ENCODE measurements around the gene CLTC. TPM values are rescaled to one million over a fixed set of nuclear protein-coding genes. Genes with fewer than 3 reads are reported as not detected.

The CLTC gene
- total and polyA plus RNA-seq, 8 donors = 25.7 to 118 (median 60.7) TPM

DNA sequence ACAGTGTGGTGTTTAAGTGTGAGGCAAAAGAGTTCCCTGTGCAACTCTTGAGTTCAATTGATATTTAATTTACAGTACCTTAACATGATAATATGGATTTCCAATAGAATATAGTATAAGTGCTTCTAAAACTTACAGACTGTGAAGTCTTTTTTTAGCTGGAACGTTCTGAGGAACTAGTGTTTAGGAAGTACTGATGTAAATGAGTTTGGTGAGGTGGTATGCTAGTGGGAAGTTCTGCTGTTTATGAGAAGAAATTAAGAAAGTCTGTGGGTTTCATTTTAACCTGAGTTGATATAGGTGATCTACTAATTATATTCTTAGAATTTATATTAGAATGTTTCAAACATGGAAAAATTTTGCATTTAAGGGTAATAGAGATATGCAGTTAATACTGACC, 55.5 kb downstream of the CLTC start:
- Histone ChIP-seq H3K36me3 (peaks cover 0 to 56% (median 28%) of the 10 kb centered on the region in 3 donors), H3K4me3 (no peak overlapping the region), H3K27me3 (no peaks in the 10 kb centered on the region), H3K27ac (no peak overlapping the region), H3K4me1 (no peaks in the 10 kb centered on the region), H3K9me3 (no peaks in the 10 kb centered on the region)
- ATAC-seq = no peak
- TF ChIP-seq, protein P1, sequence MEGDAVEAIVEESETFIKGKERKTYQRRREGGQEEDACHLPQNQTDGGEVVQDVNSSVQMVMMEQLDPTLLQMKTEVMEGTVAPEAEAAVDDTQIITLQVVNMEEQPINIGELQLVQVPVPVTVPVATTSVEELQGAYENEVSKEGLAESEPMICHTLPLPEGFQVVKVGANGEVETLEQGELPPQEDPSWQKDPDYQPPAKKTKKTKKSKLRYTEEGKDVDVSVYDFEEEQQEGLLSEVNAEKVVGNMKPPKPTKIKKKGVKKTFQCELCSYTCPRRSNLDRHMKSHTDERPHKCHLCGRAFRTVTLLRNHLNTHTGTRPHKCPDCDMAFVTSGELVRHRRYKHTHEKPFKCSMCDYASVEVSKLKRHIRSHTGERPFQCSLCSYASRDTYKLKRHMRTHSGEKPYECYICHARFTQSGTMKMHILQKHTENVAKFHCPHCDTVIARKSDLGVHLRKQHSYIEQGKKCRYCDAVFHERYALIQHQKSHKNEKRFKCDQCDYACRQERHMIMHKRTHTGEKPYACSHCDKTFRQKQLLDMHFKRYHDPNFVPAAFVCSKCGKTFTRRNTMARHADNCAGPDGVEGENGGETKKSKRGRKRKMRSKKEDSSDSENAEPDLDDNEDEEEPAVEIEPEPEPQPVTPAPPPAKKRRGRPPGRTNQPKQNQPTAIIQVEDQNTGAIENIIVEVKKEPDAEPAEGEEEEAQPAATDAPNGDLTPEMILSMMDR (IDR thresholded peaks at IDR 0.05) = no peak
- no peak for FAIRE-seq
- 61 to 65% methylated on average over 1 of the region's 1 CpG for WGBS, 2 donors
- intact Hi-C loops (cut with DNase I) = no loop called here
- no peak for DNase-seq

DNA sequence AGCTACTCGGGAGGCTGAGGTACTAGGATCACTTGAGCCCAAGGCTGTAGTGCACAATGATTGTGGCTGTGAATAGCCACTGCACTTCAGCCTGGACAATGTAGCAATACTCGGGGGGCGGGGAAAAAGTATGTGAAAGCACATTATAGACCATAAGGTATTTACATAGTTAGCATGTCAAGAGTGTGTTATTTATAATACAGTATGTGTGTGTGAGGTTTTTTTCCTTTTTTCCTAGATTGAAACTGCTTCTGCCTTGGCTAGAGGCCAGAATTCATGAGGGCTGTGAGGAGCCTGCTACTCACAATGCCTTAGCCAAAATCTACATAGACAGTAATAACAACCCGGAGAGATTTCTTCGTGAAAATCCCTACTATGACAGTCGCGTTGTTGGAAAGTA, 57.0 kb downstream of the CLTC start:
- H3K27ac ChIP-seq = no peak overlapping the region
- FAIRE-seq (no peak), ATAC-seq (no peak), DNase-seq (no peak)
- H3K4me1 ChIP-seq = no peaks in the 10 kb centered on the region
- H3K9me3 ChIP-seq = no peaks in the 10 kb centered on the region
- no peaks in the 10 kb centered on the region for H3K27me3 ChIP-seq
- 81 to 88% methylated on average over 7 of the region's 7 CpGs for WGBS, 2 donors
- H3K4me3 ChIP-seq = no peak overlapping the region
- peaks cover 2 to 64% (median 31%) of the 10 kb centered on the region in 3 donors for H3K36me3 ChIP-seq
- intact Hi-C loops (cut with DNase I) = no loop called here
- TF ChIP-seq, protein P1 (IDR thresholded peaks at IDR 0.05) = no peak

DNA sequence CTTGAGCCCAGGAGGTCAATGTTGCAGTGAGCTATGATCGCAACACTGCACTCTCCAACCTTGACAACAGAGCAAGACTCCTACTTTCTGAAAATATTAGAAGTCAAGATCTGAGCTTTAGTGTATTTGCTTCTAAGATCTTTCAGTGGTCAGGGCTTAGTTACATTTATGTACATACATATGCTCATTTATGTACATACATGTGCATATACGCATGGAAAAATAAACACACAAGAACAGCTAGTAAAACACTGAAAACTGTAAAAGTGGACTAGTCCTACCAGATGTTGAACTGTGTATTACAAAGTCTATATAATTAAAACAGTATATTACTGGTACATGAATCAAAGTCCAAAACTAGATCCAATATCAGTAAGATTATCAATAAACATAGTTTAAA, 59.2 kb downstream of the CLTC start:
- intact Hi-C loops (cut with DNase I) = no loop called here
- no peak for ATAC-seq
- no peak for FAIRE-seq
- TF ChIP-seq, protein P1 (IDR thresholded peaks at IDR 0.05) = no peak
- Histone ChIP-seq H3K4me1 (no peaks in the 10 kb centered on the region), H3K9me3 (no peaks in the 10 kb centered on the region), H3K4me3 (no peak overlapping the region), H3K36me3 (peaks cover 3 to 85% (median 42%) of the 10 kb centered on the region in 3 donors), H3K27ac (no peak overlapping the region), H3K27me3 (no peaks in the 10 kb centered on the region)
- 43 to 47% methylated on average over 2 of the region's 2 CpGs for WGBS, 2 donors
- no peak for DNase-seq

DNA sequence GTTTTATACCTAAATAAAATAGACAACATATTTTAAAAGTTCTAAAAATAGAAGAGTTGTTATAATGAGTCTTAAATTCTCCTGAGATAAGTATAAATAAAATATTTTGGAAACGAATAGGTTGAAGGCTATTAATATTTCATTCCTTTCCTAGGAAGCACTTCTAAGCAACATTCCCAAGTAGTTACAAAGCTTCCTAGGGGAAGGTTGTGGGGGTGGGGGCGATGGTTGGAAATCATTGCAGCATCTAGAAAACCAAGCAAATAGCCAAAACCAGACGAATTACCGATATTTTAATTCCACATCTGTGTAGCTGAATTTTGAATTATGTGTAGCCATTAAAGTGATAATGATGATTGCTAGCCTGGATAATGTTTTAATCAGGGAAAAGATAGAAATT, 60.6 kb downstream of the CLTC start:
- DNase-seq = no peak
- no peak overlapping the region for H3K27ac ChIP-seq
- no peak for FAIRE-seq
- ATAC-seq = no peak
- intact Hi-C loops (cut with DNase I) = no loop called here
- 81 to 84% methylated on average over 4 of the region's 4 CpGs for WGBS, 2 donors
- no peaks in the 10 kb centered on the region for H3K9me3 ChIP-seq
- H3K36me3 ChIP-seq = peaks cover 8 to 79% (median 47%) of the 10 kb centered on the region in 3 donors
- no peaks in the 10 kb centered on the region for H3K27me3 ChIP-seq
- H3K4me1 ChIP-seq = no peaks in the 10 kb centered on the region
- TF ChIP-seq, protein P1 (IDR thresholded peaks at IDR 0.05) = no peak
- no peak overlapping the region for H3K4me3 ChIP-seq

DNA sequence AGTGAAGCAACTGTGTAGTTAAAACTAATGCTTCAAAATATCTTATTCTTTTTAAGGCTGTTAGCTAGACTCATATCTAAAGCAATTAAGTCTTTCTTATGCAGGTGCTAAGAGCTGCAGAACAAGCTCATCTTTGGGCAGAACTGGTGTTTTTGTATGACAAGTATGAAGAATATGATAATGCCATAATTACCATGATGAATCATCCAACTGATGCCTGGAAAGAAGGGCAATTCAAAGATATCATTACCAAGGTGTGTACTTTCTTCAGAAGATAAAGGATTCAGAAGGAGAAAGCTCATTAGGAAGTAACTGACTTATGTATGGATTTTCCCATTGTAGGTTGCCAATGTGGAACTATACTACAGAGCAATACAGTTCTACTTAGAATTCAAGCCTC, 63.6 kb downstream of the CLTC start:
- no peaks in the 10 kb centered on the region for H3K9me3 ChIP-seq
- H3K27me3 ChIP-seq = no peaks in the 10 kb centered on the region
- DNase-seq (no peak), ATAC-seq (no peak), FAIRE-seq (no peak)
- H3K4me1 ChIP-seq = no peaks in the 10 kb centered on the region
- intact Hi-C loops (cut with DNase I) = no loop called here
- H3K27ac ChIP-seq = no peak overlapping the region
- peaks cover 8 to 77% (median 49%) of the 10 kb centered on the region in 3 donors for H3K36me3 ChIP-seq
- TF ChIP-seq, protein P1 (IDR thresholded peaks at IDR 0.05) = no peak
- no peak overlapping the region for H3K4me3 ChIP-seq

Measured in pancreas (tissue), 10 donors.